Subcutaneous adipose tissue (tissue), 4 donors: ENCODE data around the gene DIAPH3. TPM values are rescaled to one million over a fixed set of nuclear protein-coding genes. Genes with fewer than 3 reads are reported as not detected.

ENCODE experiments used
- CTCF ChIP-seq: fragments of 450-650 bp; IDR thresholded peaks from one replicate; pipeline ENCODE4 v1.5.1; 2016; ENCODE audit warnings: low read depth, mild to moderate bottlenecking, control low read depth, antibody characterized with exemption, moderate library complexity
- total RNA-seq, 4 donors: library from RNA; depleted of rRNA; stranded (reverse); fragments of >200 nt; gene quantifications; one replicate each; pipeline ENCODE4 v1.1.0, GENCODE V29; 2016

Gene DIAPH3
- total RNA-seq, 4 donors from 2014 or later, result 0.38 to 1.5 (median 0.66) TPM; not detected in 1

DNA sequence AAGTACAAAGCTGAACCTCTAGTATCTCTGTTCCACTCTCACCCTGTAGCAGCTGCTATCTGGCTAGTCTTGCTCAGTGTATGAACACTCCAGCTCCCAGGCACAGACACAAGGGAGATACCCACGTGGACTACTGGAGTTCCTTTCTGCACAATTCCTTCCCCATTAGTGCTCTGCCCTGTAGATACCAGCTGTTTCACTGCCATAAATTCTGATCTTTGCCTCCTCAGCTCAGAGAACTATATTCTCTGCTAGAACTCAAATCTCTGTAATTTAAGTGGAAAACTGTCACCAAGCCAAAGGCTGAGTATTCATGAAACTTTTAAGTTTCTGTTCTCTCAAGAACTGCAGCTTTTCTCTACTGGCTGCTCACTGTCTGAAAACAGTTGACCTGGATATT is 273.7 kb downstream of the DIAPH3 start:
- no peak for TF ChIP-seq CTCF

- TF ChIP-seq CTCF, result no peak
Observed at GRCh38 chr13:59888408-59888807, 275.3 kb downstream of the DIAPH3 start.

DNA sequence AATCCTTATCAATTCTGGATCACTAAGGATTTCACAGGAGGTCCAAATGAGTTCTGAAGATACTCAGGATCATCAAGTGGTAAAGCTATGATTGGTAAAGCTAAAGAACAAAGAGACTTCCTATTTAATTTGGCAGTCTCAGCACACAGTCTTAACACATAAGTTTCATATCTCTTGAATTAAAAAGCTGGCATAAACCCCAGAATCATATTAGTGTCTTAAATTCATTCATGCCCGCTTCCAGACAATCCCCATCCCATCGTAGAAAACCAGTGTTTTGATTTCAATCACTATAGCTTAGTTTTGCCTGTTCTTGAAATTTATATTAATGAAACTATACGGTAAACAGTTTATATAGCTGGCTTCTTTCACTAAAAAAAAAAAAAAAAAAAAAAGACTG is 278.7 kb downstream of the DIAPH3 start:
- TF ChIP-seq CTCF, result no peak

DNA sequence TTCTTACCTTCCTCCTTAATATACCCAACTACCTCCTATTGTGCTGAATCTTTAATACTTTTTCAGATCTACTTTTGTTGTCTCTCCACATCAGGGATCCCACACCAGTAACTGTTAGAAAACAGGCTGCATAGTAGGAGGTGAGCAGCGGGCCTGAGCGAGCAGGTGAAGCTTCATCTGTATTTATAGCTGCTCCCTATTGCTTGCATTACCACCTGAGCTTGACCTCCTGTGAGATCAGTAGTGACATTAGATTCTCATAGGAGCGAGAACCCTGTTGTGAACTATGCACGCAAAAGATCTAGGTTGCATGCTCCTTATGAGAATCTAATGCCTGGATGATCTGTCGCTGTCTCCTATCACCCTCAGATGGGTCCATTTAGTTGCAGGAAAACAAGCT is 279.8 kb downstream of the DIAPH3 start:
- no peak for TF ChIP-seq CTCF

DNA sequence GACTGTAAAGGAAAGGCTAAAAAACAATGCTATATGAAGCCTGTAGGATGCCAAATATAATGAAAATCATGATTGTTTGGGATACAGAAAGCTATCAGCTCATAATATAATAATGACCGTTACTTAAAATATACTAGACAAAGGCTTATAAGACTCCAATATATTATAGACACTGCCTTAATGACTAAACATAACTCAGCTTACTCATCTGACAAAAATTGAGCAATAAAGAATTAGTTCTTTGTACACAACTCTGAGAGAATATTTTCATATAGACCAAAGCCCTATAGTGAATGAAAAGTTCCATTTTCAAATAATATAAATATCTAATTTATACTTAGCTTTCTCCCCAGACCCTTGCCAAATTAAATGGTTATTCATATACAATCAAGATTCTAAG is 283.3 kb downstream of the DIAPH3 start:
- no peak for TF ChIP-seq CTCF

DNA sequence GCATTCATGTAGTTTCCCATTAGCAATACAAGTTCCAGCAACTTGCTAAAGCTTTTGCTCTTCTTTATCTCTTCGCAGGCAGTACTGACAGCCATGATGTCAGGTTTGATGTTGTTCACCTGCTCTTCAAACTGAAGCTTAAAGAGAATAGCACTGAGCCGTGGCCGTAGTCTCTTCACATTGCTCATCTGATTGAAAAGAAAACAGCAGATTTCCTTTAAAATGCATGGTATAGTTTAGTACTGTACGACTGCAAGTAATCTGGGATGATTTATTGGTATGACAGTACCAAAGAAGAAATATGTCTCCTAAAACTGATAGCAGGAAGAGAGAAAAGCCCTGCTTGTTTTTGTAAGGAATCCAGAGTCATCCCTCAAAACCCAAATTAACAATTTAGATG is 284.4 kb downstream of the DIAPH3 start:
- TF ChIP-seq CTCF, result no peak

DNA sequence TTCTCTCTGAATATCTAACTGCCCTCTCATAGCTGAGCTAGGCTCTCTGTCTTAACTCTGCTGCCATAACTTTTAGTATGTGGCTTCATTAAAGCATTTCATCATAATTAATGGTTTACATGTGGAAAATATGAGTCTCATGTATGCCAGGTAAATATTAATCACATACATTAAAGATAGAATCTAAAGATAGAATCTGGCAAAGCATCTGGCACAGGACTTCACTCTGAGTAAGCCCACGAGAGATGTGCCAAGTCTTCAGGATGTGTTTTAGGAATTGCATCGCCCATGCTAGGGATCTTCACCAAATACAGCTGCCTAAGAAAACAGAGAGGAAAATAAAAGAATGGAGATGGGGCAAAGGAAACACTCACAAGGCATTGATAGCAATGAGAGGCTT is 285.8 kb downstream of the DIAPH3 start:
- no peak for TF ChIP-seq CTCF
